NCI-H1694 treated with DMSO at 0.1 percent for 48 hours (cell line): Measurements from ENCODE around the gene NLRC4.
A peak's percentile ranks its signal among the peaks of the same experiment; 100 is the strongest.
"Not testable (repeated sequence)": the region's sequence is repeated elsewhere in the genome, so short reads cannot be mapped to it uniquely, and the experiment has no call there.

Source experiments
- DNase-seq: peaks from one replicate; lab custom pipeline; 2025; lab: John Stamatoyannopoulos, UW

The NLRC4 gene

GRCh38 chr2:32248299-32248698 lies 16.4 kb downstream of the NLRC4 start:
- no peak for DNase-seq

GRCh38 chr2:32246911-32247310 lies 17.8 kb downstream of the NLRC4 start:
- no peak for DNase-seq

DNA sequence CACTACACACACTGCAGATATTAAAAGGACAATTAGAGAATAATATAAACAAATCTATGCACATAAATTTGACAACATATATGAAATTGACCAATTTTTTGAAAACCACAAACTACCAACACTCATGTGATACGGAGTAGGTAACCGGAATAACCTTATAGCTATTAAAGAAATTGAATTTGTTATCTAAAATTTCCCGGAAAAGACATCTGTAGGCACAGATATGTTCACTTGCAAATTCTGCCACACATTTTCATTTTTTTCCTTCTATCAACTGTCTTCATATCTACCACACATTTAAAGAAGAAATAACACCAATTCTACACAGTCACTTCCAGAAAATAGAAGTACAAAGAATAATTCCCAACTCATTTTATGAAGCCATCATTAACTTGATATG lies 22.4 kb downstream of the NLRC4 start:
- no peak for DNase-seq

DNA sequence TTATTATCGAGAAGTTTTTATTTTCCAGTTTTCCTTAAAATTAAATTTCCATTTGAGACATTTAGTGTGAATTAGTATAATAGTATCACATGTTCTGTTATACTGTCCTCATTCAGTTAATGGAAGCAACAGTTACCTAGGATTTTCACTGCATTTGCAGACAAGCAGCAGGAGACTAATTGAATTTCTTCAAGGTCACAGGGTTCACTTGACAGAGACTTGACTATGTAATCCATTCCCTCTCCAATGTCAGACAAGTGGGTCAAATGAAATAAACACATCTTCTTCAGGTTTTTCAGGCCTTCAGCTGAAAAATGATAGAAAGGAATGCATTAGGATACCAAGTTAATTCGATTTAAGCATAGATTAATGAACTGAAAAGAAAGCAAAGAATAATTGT lies 26.7 kb downstream of the NLRC4 start:
- DNase-seq: no peak

- DNase-seq: no peak
Observed at GRCh38 chr2:32237488-32237887, 27.2 kb downstream of the NLRC4 start.

GRCh38 chr2:32235315-32235714 lies 29.4 kb downstream of the NLRC4 start:
- DNase-seq: no peak

DNA sequence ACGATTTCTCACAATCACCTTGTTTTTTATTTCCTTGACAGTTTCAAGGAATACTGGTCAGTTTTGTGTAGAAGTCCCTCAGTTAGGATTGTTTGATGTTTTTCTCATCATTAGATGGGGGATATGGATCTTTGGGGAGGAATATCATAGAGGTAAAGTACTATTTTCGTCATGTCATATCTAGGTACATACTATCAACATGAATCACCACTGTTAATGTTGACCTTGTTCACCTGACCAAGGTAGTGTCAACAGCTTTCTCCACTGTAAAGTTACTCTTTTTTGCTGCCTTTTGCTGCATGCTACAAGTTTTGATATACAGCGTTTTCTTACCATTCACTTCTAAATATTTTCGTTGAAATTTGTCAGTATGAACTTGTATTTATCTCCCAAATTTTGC lies 32.7 kb downstream of the NLRC4 start:
- no peak for DNase-seq

DNA sequence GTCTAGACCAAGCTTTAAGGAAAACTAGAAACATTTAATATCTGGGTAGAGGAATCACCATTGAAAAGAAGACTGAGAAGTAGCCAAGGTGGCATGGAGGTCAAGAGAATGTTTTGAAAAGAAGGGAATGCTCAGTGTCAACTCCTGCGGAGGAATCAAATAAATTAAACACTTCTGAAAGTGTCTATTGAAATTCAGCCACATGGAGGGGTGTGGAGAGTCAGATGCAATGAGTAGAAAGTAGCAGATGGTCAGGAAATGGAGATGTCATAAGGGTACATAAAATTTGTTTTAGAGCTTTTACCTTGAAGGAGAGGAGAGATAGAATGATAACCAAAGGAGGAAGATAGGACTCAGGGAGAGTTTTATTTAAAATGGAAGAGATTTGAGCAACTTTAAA lies 35.1 kb downstream of the NLRC4 start:
- DNase-seq: peak; percentile 55

DNA sequence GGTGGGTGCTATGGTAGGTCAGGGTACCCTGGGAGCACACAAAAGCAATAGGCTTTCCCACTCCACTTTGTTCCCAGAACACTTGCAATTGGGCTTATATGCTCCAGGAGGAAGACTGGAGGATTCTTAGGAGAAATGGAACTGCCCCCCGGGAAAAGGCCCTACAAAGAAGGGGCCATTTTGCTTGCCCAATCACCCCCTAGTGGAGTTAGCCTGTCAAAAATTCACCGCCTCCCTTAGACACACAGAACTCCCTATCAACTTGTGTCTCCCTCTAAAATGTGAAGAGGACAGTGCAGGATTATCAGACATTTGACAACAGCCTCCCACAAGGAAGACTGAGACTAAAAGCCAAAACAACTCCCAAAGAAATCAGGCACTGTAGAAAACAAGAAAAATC lies 36.5 kb downstream of the NLRC4 start:
- DNase-seq: no peak

DNA sequence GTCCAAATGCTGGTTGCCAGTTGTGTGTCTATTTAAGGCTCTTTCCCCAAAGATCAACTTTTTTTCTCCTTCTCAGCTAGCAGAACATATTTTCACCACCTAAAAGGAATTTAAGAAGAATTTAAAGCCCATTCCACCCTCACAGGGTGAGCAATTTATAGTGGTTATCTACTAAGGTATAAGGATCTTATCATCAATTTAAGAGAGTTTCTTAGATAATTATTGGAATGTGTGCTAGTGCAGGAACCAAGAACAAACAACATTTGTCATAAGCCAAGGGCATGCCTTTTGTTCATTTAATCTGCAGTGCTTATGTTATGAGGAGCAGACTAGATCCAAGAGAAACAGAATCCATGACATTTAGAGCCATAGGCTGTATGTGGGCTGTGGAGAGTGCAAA lies 37.2 kb downstream of the NLRC4 start:
- DNase-seq: no peak

DNA sequence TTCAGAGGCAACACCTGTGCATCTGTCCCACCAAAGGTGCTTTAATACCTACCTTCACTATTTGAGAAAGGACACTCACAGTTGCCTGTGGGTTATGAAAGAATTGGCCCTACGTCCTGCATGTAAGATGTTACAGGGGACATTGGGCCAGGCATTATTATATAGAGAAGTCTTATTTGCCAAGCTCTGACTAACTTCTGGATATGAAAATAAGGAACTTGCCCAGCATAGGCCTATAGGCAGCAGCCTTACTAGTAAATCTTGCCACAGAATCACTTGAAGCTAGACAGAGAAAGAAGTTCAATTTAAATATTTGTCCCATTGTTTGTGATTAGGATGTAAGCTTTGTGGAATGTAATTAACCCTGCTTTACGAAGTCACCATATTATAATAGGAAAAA lies 41.7 kb downstream of the NLRC4 start:
- DNase-seq: no peak

DNA sequence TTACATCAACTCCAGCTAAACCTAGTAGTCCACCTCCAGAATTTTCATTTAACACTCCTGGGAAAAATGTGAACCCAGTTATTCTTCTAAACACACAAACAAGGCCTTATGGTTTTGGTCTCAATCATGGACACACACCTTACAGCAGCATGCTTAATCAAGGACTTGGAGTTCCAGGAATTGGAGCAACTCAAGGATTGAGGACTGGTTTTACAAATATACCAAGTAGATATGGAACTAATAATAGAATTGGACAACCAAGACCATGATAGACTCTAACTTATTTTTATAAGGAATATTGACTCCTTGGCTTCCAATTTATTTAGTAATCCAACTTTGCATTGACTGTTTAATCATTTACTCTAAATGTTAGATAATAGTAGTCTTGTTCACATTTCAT lies 44.2 kb downstream of the NLRC4 start:
- no peak for DNase-seq

- no peak for DNase-seq
Observed at GRCh38 chr2:32212295-32212694, 52.4 kb downstream of the NLRC4 start.

- DNase-seq: no peak
Observed at GRCh38 chr2:32210767-32211408, 53.8 kb downstream of the NLRC4 start.

DNA sequence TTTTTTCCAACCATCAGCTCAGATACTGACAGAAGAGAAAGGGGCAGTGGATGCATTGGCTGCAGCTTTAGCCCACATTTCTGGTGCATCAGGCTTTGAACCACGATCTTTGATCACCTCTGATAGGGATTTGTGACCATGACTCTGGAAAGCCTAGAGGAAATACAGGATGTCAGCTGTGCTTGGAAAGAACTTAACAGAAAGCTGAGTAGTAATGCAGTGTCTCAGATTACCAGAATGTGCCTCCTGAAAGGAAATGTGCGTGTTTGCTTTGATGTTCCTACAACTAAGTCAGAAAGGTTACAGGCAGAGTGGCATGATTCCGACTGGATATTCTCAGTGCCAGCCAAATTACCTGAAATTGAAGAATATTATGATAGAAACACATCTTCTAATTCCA lies 61.3 kb downstream of the NLRC4 start:
- not testable (repeated sequence) for DNase-seq

DNA sequence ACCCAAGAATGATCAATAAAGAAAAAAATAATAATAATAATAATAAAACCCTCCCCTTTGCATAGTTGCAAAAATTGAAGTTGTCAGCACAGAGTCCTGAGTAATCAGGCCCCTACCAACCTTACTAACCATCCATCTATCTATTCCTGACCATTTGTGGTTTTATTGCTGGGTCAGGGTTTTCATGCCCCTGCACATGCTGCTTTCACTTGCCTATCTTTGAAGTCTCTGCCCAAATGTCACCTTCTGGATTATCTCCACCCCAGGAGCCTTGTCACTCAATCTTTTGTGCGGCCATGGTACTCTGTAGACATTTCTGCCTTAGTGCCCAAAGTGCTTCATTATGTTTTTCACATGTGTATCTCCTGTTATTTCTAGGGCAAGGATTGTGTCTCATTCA lies 63.9 kb downstream of the NLRC4 start:
- no peak for DNase-seq

- DNase-seq: no peak
Observed at GRCh38 chr2:32192418-32192817, 72.3 kb downstream of the NLRC4 start.

DNA sequence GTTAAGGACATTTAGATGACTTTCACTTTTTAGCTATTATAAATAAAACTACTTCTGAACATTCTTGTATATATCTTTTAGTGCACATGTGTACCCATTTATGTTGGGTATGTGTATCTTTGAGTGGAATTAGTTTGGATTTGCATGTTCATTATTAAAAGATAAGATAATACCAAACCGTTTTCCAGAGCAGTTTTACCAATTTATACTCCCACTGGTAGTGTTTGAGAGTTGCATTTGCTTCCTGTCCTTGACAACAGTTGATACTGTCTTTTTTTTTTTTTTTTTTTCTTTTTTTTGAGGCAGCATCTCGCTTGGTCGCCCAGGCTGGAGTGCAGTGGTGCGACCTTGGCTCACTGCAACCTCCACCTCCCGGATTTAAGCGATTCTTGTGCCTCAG lies 75.7 kb downstream of the NLRC4 start:
- no peak for DNase-seq

DNA sequence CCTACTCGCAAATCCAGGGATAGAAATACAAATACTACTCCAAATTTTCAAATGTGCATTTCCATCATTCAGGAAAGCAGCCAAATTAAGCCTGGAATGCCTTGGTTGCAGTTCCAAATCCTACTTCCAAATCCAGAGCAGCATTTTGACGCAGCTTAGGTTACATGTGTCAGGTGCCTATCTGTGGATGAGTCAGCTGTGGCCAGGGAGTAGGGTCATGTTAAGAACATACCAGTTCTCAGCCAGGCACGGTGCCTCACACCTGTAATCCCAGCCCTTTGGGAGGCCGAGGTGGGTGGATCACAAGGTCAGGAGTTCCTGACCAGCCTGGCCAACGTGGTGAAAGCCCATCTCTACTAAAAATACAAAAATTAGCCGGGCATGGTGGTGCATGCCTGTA lies 82.0 kb downstream of the NLRC4 start:
- DNase-seq: no peak
